ENCODE measurements around the gene DLGAP1. TPM values are rescaled to one million over a fixed set of nuclear protein-coding genes. Genes with fewer than 3 reads are reported as not detected.
"Not testable (repeated sequence)": the region's sequence is repeated elsewhere in the genome, so short reads cannot be mapped to it uniquely, and the experiment has no call there.

The DLGAP1 gene
- polyA plus RNA-seq, 6 donors from 2014 or later: 0.32 TPM; not detected in 5

GRCh38 chr18:3593381-3593903 is 861.7 kb downstream of the DLGAP1 start:
- no peak for DNase-seq
- H3K27ac Mint-ChIP-seq: peak overlapping the region; percentile 97 to 99 (median 98)

GRCh38 chr18:3592864-3593263 is 862.2 kb downstream of the DLGAP1 start:
- ATAC-seq (ENCODE audit: low read depth in 2 of 2) (no peak), DNase-seq (no peak)
- Mint-ChIP-seq H3K27me3 (no peaks in the 10 kb centered on the region), H3K4me1 (peaks cover 47 to 56% (median 52%) of the 10 kb centered on the region in 3 donors), H3K36me3 (no peaks in the 10 kb centered on the region), H3K27ac (peak overlapping the region; percentile 97 to 99 (median 98)), H3K4me3 (peak overlapping the region in 7 of 8 donors; percentile 47 to 93 (median 88)), H3K9me3 (peaks cover 0 to under 1% (median 0%) of the 10 kb centered on the region in 7 donors)

More at GRCh38 chr18:3593381-3593903, 861.7 kb downstream of the DLGAP1 start:
- Mint-ChIP-seq H3K36me3 (no peaks in the 10 kb centered on the region), H3K4me1 (peaks cover 47 to 59% (median 53%) of the 10 kb centered on the region in 3 donors), H3K9me3 (no peaks in the 10 kb centered on the region), H3K27me3 (no peaks in the 10 kb centered on the region), H3K4me3 (peak overlapping the region; percentile 82 to 96 (median 91))
- no peak for ATAC-seq (ENCODE audit: low read depth in 2 of 2)

GRCh38 chr18:3590096-3590630 is 864.9 kb downstream of the DLGAP1 start:
- peak overlapping the region in 1 of 6 donors; percentile 29 for H3K27ac Mint-ChIP-seq
- DNase-seq: no peak
- ATAC-seq (ENCODE audit: low read depth in 2 of 2): no peak
- peaks cover 43 to 56% (median 51%) of the 10 kb centered on the region in 3 donors for H3K4me1 Mint-ChIP-seq
- peaks cover 0 to 13% (median 2%) of the 10 kb centered on the region in 7 donors for H3K9me3 Mint-ChIP-seq
- H3K36me3 Mint-ChIP-seq: no peaks in the 10 kb centered on the region
- H3K27me3 Mint-ChIP-seq: no peaks in the 10 kb centered on the region
- H3K4me3 Mint-ChIP-seq: no peak overlapping the region

GRCh38 chr18:3585656-3586509 is 869.2 kb downstream of the DLGAP1 start:
- no peaks in the 10 kb centered on the region for H3K36me3 Mint-ChIP-seq
- ATAC-seq (ENCODE audit: low read depth in 2 of 2) (peak; percentile 37 to 39), DNase-seq (peak; percentile 26)
- peaks cover 36 to 49% (median 47%) of the 10 kb centered on the region in 3 donors for H3K4me1 Mint-ChIP-seq
- peaks cover 0 to 13% (median 2%) of the 10 kb centered on the region in 7 donors for H3K9me3 Mint-ChIP-seq
- peak overlapping the region; percentile 84 to 99 (median 97) for H3K27ac Mint-ChIP-seq
- H3K4me3 Mint-ChIP-seq: peak overlapping the region in 7 of 8 donors; percentile 42 to 82 (median 79)
- no peaks in the 10 kb centered on the region for H3K27me3 Mint-ChIP-seq

GRCh38 chr18:3584897-3585460 is 870.1 kb downstream of the DLGAP1 start:
- DNase-seq (peak; percentile 72), ATAC-seq (ENCODE audit: low read depth in 2 of 2) (peak; percentile 71 to 73)
- peak overlapping the region; percentile 6 to 82 (median 72) for H3K4me3 Mint-ChIP-seq
- H3K27me3 Mint-ChIP-seq: no peaks in the 10 kb centered on the region
- H3K4me1 Mint-ChIP-seq: peaks cover 36 to 49% (median 47%) of the 10 kb centered on the region in 3 donors
- H3K27ac Mint-ChIP-seq: peak overlapping the region; percentile 84 to 99 (median 98)
- peaks cover 0 to 13% (median 2%) of the 10 kb centered on the region in 7 donors for H3K9me3 Mint-ChIP-seq
- no peaks in the 10 kb centered on the region for H3K36me3 Mint-ChIP-seq

- no peak for DNase-seq
- Mint-ChIP-seq H3K9me3 (peaks cover 0 to 13% (median 2%) of the 10 kb centered on the region in 7 donors), H3K36me3 (no peaks in the 10 kb centered on the region), H3K27me3 (no peaks in the 10 kb centered on the region), H3K27ac (peak overlapping the region; percentile 84 to 99 (median 98)), H3K4me1 (peaks cover 36 to 49% (median 47%) of the 10 kb centered on the region in 3 donors), H3K4me3 (peak overlapping the region in 7 of 8 donors; percentile 42 to 82 (median 77))
- peak in 1 of 2 donors; percentile 1 for ATAC-seq (ENCODE audit: low read depth in 2 of 2)
These were observed 870.7 kb downstream of the DLGAP1 start for GRCh38 chr18:3584266-3584861.

- peaks cover 36 to 49% (median 47%) of the 10 kb centered on the region in 3 donors for H3K4me1 Mint-ChIP-seq
- DNase-seq: no peak
- peak overlapping the region in 4 of 6 donors; percentile 34 to 99 (median 84) for H3K27ac Mint-ChIP-seq
These were observed 871.2 kb downstream of the DLGAP1 start for GRCh38 chr18:3583873-3584247.

GRCh38 chr18:3583106-3583872 is 871.8 kb downstream of the DLGAP1 start:
- peak overlapping the region; percentile 54 to 94 (median 80) for H3K27ac Mint-ChIP-seq
- peak overlapping the region in 1 of 8 donors; percentile 56 for H3K4me3 Mint-ChIP-seq
- not testable (repeated sequence) for H3K36me3 Mint-ChIP-seq; H3K27me3 Mint-ChIP-seq; DNase-seq; ATAC-seq (ENCODE audit: low read depth in 2 of 2)
- H3K4me1 Mint-ChIP-seq: peaks cover 36 to 49% (median 47%) of the 10 kb centered on the region in 3 donors
- peaks cover 0 to 13% (median 2%) of the 10 kb centered on the region in 7 donors for H3K9me3 Mint-ChIP-seq

More at GRCh38 chr18:3583873-3584247, 871.2 kb downstream of the DLGAP1 start:
- H3K36me3 Mint-ChIP-seq: no peaks in the 10 kb centered on the region
- no peaks in the 10 kb centered on the region for H3K27me3 Mint-ChIP-seq
- H3K9me3 Mint-ChIP-seq: peaks cover 0 to 13% (median 2%) of the 10 kb centered on the region in 7 donors
- H3K4me3 Mint-ChIP-seq: no peak overlapping the region
- no peak for ATAC-seq (ENCODE audit: low read depth in 2 of 2)

- no peak for ATAC-seq (ENCODE audit: low read depth in 2 of 2)
- Mint-ChIP-seq H3K27me3 (no peaks in the 10 kb centered on the region), H3K27ac (peak overlapping the region in 3 of 6 donors; percentile 43 to 84 (median 59)), H3K9me3 (peaks cover 0 to 3% (median under 1%) of the 10 kb centered on the region in 7 donors), H3K4me1 (peaks cover 34 to 39% (median 38%) of the 10 kb centered on the region in 3 donors), H3K4me3 (no peak overlapping the region), H3K36me3 (no peaks in the 10 kb centered on the region)
- DNase-seq: no peak
These were observed 873.2 kb downstream of the DLGAP1 start for GRCh38 chr18:3581890-3582289.

- not testable (repeated sequence) for H3K9me3 Mint-ChIP-seq; H3K36me3 Mint-ChIP-seq; H3K4me3 Mint-ChIP-seq; ATAC-seq (ENCODE audit: low read depth in 2 of 2); H3K27ac Mint-ChIP-seq; DNase-seq; H3K27me3 Mint-ChIP-seq
- H3K4me1 Mint-ChIP-seq: peaks cover 22 to 26% (median 26%) of the 10 kb centered on the region in 3 donors
These were observed 874.5 kb downstream of the DLGAP1 start for GRCh38 chr18:3580523-3581025.

GRCh38 chr18:3579701-3580100 is 875.4 kb downstream of the DLGAP1 start:
- Mint-ChIP-seq H3K9me3 (no peaks in the 10 kb centered on the region), H3K4me1 (peaks cover 13 to 17% (median 17%) of the 10 kb centered on the region in 3 donors), H3K36me3 (no peaks in the 10 kb centered on the region), H3K27me3 (no peaks in the 10 kb centered on the region), H3K4me3 (no peak overlapping the region), H3K27ac (no peak overlapping the region)
- no peak for ATAC-seq (ENCODE audit: low read depth in 2 of 2)
- no peak for DNase-seq

GRCh38 chr18:3578621-3579020 is 876.5 kb downstream of the DLGAP1 start:
- Mint-ChIP-seq H3K27me3 (no peaks in the 10 kb centered on the region), H3K4me3 (no peak overlapping the region), H3K4me1 (peaks cover 5 to 10% (median 7%) of the 10 kb centered on the region in 3 donors), H3K27ac (no peak overlapping the region), H3K9me3 (no peaks in the 10 kb centered on the region), H3K36me3 (no peaks in the 10 kb centered on the region)
- no peak for DNase-seq
- no peak for ATAC-seq (ENCODE audit: low read depth in 2 of 2)
